ENCODE measurements around the gene SLC35G6. TPM values are rescaled to one million over a fixed set of nuclear protein-coding genes. Genes with fewer than 3 reads are reported as not detected.
A peak's percentile ranks its signal among the peaks of the same experiment; 100 is the strongest.

Gene SLC35G6
- total RNA-seq, 1 donor from 2014 or later = not detected

DNA sequence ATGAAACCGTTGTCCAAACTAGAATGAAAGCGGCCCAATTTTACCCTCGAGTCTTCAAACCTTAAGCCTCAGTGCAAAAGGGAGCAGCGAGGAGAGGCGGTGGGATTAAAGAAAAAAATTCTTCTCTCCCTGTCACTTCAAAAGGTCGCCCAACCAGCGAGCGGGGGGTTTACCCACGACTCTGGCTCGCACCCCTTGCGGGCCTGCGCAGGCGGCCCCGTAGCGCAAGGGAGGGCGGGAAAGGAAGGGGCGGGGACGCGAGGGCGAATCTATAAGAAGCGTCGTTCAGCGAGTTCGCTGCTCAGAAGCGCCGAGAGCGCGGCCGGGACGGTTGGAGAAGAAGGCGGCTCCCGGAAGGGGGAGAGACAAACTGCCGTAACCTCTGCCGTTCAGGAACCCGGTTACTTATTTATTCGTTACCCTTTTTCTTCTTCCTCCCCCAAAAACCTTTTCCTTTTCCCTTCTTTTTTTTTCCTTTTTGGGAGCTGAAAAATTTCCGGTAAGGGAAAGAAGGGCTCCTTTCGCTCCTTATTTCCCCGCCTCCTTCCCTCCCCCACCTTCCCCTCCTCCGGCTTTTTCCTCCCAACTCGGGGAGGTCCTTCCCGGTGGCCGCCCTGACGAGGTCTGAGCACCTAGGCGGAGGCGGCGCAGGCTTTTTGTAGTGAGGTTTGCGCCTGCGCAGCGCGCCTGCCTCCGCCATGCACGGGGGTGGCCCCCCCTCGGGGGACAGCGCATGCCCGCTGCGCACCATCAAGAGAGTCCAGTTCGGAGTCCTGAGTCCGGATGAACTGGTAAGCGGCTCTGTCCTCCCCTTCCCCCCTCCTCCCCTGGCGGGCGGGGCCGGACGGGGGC is 3.0 kb downstream of the SLC35G6 start, which contains the start of gene POLR2A:
Gene POLR2A (plus strand): TSS at position 300 of the 852 bp plus-strand sequence.
- no peaks in the 10 kb centered on the region for H3K9me3 Mint-ChIP-seq (ENCODE audit: unreplicated experiment)
- peak within 1 kb of the TSS; percentile 99 for H3K27ac Mint-ChIP-seq (ENCODE audit: unreplicated experiment)
- peak; percentile 99 for DNase-seq (ENCODE audit: low spot score)
- H3K4me3 Mint-ChIP-seq (ENCODE audit: unreplicated experiment) = peak within 1 kb of the TSS; percentile 98
- peaks cover 57% of the 10 kb centered on the region for H3K4me1 Mint-ChIP-seq (ENCODE audit: unreplicated experiment)
- H3K36me3 Mint-ChIP-seq (ENCODE audit: low read depth, unreplicated experiment) = peaks cover 4% of the 10 kb centered on the region
- TF ChIP-seq, protein P1, sequence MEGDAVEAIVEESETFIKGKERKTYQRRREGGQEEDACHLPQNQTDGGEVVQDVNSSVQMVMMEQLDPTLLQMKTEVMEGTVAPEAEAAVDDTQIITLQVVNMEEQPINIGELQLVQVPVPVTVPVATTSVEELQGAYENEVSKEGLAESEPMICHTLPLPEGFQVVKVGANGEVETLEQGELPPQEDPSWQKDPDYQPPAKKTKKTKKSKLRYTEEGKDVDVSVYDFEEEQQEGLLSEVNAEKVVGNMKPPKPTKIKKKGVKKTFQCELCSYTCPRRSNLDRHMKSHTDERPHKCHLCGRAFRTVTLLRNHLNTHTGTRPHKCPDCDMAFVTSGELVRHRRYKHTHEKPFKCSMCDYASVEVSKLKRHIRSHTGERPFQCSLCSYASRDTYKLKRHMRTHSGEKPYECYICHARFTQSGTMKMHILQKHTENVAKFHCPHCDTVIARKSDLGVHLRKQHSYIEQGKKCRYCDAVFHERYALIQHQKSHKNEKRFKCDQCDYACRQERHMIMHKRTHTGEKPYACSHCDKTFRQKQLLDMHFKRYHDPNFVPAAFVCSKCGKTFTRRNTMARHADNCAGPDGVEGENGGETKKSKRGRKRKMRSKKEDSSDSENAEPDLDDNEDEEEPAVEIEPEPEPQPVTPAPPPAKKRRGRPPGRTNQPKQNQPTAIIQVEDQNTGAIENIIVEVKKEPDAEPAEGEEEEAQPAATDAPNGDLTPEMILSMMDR (IDR thresholded peaks at IDR 0.05; ENCODE audit: unreplicated experiment) = no peak
- H3K27me3 Mint-ChIP-seq (ENCODE audit: unreplicated experiment) = peaks cover 25% of the 10 kb centered on the region

DNA sequence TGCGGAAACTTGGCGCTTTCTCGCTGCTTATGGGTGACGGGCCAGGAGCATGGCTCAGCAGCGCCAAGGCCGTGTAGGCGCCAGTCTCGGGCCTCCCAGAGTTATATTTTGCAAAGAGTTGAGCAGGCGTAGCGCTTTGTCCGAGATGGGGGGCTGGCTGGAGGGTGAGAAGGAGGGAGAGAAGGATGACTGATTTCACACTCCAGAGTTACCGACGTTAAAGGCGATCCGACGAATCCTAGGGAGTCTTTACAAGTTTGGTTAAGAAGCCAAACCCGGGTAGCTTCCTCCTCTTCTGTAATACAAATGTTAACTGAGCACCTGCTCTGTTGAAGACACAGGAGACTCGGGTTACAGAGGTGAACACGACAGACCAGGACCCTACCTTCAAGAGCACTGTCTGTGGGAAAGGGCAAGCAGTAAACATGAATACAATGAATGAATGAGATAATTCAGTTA is 3.7 kb downstream of the SLC35G6 start:
- Mint-ChIP-seq H3K9me3 (ENCODE audit: unreplicated experiment) (no peaks in the 10 kb centered on the region), H3K4me1 (ENCODE audit: unreplicated experiment) (peaks cover 55% of the 10 kb centered on the region), H3K27me3 (ENCODE audit: unreplicated experiment) (peaks cover 23% of the 10 kb centered on the region), H3K36me3 (ENCODE audit: low read depth, unreplicated experiment) (peaks cover 4% of the 10 kb centered on the region), H3K4me3 (ENCODE audit: unreplicated experiment) (peak overlapping the region; percentile 98), H3K27ac (ENCODE audit: unreplicated experiment) (peak overlapping the region; percentile 88)
- TF ChIP-seq, protein P1 (IDR thresholded peaks at IDR 0.05; ENCODE audit: unreplicated experiment) = no peak
- DNase-seq (ENCODE audit: low spot score) = no peak

DNA sequence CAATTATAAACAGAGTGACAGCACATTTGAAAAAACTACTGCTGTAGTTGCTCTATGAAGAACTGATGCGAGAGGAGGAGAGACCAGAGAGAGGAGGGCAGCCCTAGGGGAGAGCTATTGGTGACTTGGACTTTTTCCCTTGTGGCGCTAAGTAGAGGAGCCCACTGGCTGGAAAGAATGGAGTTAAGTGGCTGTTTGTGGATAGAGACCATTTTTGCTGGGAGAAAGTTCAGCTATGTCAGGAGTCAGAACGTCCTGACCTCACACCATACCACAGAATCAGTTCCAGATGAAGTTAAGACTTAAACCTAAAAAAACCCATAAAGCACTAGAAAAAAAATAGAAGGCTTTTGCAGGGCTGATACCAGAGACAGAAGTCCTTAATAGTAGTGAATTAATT is 4.9 kb downstream of the SLC35G6 start:
- Mint-ChIP-seq H3K4me3 (ENCODE audit: unreplicated experiment) (peak overlapping the region; percentile 85), H3K36me3 (ENCODE audit: low read depth, unreplicated experiment) (peaks cover 9% of the 10 kb centered on the region), H3K9me3 (ENCODE audit: unreplicated experiment) (no peaks in the 10 kb centered on the region), H3K27me3 (ENCODE audit: unreplicated experiment) (peaks cover 20% of the 10 kb centered on the region), H3K27ac (ENCODE audit: unreplicated experiment) (peak overlapping the region; percentile 59), H3K4me1 (ENCODE audit: unreplicated experiment) (peaks cover 51% of the 10 kb centered on the region)
- DNase-seq (ENCODE audit: low spot score) = no peak
- TF ChIP-seq, protein P1 (IDR thresholded peaks at IDR 0.05; ENCODE audit: unreplicated experiment) = no peak

DNA sequence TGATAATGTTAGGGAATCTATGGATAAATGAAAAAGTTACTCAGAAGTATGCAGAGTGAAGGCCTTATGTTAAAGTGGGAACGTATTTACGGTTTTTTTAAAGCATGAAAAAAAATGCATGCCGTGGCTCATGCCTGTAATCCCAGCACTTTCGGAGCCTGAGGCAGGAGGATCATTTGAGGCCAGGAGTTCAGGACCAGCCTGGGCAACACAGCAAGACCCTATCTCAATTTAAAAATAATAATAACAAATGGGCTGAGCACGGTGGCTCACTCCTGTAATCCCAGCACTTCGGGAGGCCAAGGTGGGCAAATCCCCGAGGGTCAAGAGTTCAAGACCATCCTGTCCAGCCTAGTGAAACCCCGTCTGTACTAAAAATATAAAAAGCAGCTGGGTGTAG is 8.9 kb downstream of the SLC35G6 start:
- no peak overlapping the region for H3K4me3 Mint-ChIP-seq (ENCODE audit: unreplicated experiment)
- no peaks in the 10 kb centered on the region for H3K9me3 Mint-ChIP-seq (ENCODE audit: unreplicated experiment)
- peaks cover 16% of the 10 kb centered on the region for H3K36me3 Mint-ChIP-seq (ENCODE audit: low read depth, unreplicated experiment)
- H3K27me3 Mint-ChIP-seq (ENCODE audit: unreplicated experiment) = peaks cover 3% of the 10 kb centered on the region
- TF ChIP-seq, protein P1 (IDR thresholded peaks at IDR 0.05; ENCODE audit: unreplicated experiment) = no peak
- DNase-seq (ENCODE audit: low spot score) = no peak
- H3K27ac Mint-ChIP-seq (ENCODE audit: unreplicated experiment) = no peak overlapping the region
- H3K4me1 Mint-ChIP-seq (ENCODE audit: unreplicated experiment) = peaks cover 46% of the 10 kb centered on the region

DNA sequence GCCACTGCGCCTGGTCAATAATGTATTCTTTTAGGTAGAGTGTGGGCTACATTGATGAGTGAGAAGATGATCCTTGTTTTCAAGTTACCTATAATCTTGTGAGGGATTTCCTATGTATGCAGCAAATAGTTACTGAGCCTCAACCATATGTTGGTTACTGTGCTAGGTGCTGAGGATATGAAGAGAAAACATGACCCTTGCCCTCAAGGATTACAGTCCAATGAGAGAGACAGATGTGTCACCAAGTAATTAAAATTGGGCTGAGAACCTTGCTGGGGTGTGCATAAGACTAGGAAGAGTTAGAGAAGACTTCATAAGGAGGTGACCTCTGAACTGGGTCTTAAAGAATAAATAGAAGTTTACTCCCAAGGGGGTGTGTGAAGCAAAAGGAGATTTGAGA is 10.3 kb downstream of the SLC35G6 start:
- H3K4me1 Mint-ChIP-seq (ENCODE audit: unreplicated experiment) = peaks cover 50% of the 10 kb centered on the region
- H3K27ac Mint-ChIP-seq (ENCODE audit: unreplicated experiment) = no peak overlapping the region
- H3K4me3 Mint-ChIP-seq (ENCODE audit: unreplicated experiment) = no peak overlapping the region
- H3K36me3 Mint-ChIP-seq (ENCODE audit: low read depth, unreplicated experiment) = peaks cover 29% of the 10 kb centered on the region
- H3K9me3 Mint-ChIP-seq (ENCODE audit: unreplicated experiment) = no peaks in the 10 kb centered on the region
- no peak for DNase-seq (ENCODE audit: low spot score)
- TF ChIP-seq, protein P1 (IDR thresholded peaks at IDR 0.05; ENCODE audit: unreplicated experiment) = no peak
- H3K27me3 Mint-ChIP-seq (ENCODE audit: unreplicated experiment) = peaks cover 6% of the 10 kb centered on the region
